ENCODE data around the gene CD248. TPM values are rescaled to one million over a fixed set of nuclear protein-coding genes. Genes with fewer than 3 reads are reported as not detected.
A peak's percentile ranks its signal among the peaks of the same experiment; 100 is the strongest.

The CD248 gene
- total RNA-seq, 1 donor from 2014 or later = 10.0 TPM

- no peaks in the 10 kb centered on the region for H3K27me3 ChIP-seq
- TF ChIP-seq CTCF (IDR thresholded peaks at IDR 0.05) = no peak
- no peaks in the 10 kb centered on the region for H3K9me3 ChIP-seq
- intact Hi-C loops (cut with DNase I) = loop anchor here (10.0 kb wide), 1 partner anchor 67 kb away; no protein-coding TSS in a partner anchor
- peak; percentile 70 for DNase-seq
- no peak overlapping the region for H3K4me3 ChIP-seq
- peaks cover 29% of the 10 kb centered on the region for H3K4me1 ChIP-seq
- peak overlapping the region; percentile 73 for H3K27ac ChIP-seq
- ATAC-seq = peak; percentile 52
- no peaks in the 10 kb centered on the region for H3K36me3 ChIP-seq
These were observed 1.1 kb upstream of the CD248 start for GRCh38 chr11:66317723-66318599.

GRCh38 chr11:66317322-66317722 lies 478 bp upstream of the CD248 start:
- no peak for ATAC-seq
- no peak for TF ChIP-seq CTCF (IDR thresholded peaks at IDR 0.05)
- peak; percentile 72 for DNase-seq
- Histone ChIP-seq H3K4me1 (peaks cover 30% of the 10 kb centered on the region), H3K4me3 (peak overlapping the region; percentile 39), H3K36me3 (no peaks in the 10 kb centered on the region), H3K27me3 (no peaks in the 10 kb centered on the region), H3K9me3 (no peaks in the 10 kb centered on the region), H3K27ac (peak overlapping the region; percentile 73)
- intact Hi-C loops (cut with DNase I) = loop anchor here (10.0 kb wide), 1 partner anchor 67 kb away; no protein-coding TSS in a partner anchor

- Histone ChIP-seq H3K27ac (peak overlapping the region; percentile 70), H3K27me3 (no peaks in the 10 kb centered on the region), H3K4me1 (peaks cover 30% of the 10 kb centered on the region), H3K9me3 (no peaks in the 10 kb centered on the region), H3K36me3 (no peaks in the 10 kb centered on the region), H3K4me3 (peak overlapping the region; percentile 39)
- no peak for TF ChIP-seq CTCF (IDR thresholded peaks at IDR 0.05)
- ATAC-seq (no peak), DNase-seq (peak; percentile 63)
- intact Hi-C loops (cut with DNase I) = loop anchor here (10.0 kb wide), 1 partner anchor 69 kb away; no protein-coding TSS in a partner anchor
These were observed 678 bp downstream of the CD248 start for GRCh38 chr11:66315921-66316811.

GRCh38 chr11:66315498-66315885 lies 1.4 kb downstream of the CD248 start:
- Histone ChIP-seq H3K36me3 (no peaks in the 10 kb centered on the region), H3K4me3 (peak overlapping the region; percentile 39), H3K27me3 (no peaks in the 10 kb centered on the region), H3K27ac (no peak overlapping the region), H3K4me1 (peaks cover 30% of the 10 kb centered on the region), H3K9me3 (no peaks in the 10 kb centered on the region)
- intact Hi-C loops (cut with DNase I) = loop anchor here (10.0 kb wide), 1 partner anchor 69 kb away; no protein-coding TSS in a partner anchor
- no peak for ATAC-seq
- DNase-seq = no peak
- TF ChIP-seq CTCF (IDR thresholded peaks at IDR 0.05) = no peak
